ENCODE measurements around the gene CELF4.

CELF4 gene

DNA sequence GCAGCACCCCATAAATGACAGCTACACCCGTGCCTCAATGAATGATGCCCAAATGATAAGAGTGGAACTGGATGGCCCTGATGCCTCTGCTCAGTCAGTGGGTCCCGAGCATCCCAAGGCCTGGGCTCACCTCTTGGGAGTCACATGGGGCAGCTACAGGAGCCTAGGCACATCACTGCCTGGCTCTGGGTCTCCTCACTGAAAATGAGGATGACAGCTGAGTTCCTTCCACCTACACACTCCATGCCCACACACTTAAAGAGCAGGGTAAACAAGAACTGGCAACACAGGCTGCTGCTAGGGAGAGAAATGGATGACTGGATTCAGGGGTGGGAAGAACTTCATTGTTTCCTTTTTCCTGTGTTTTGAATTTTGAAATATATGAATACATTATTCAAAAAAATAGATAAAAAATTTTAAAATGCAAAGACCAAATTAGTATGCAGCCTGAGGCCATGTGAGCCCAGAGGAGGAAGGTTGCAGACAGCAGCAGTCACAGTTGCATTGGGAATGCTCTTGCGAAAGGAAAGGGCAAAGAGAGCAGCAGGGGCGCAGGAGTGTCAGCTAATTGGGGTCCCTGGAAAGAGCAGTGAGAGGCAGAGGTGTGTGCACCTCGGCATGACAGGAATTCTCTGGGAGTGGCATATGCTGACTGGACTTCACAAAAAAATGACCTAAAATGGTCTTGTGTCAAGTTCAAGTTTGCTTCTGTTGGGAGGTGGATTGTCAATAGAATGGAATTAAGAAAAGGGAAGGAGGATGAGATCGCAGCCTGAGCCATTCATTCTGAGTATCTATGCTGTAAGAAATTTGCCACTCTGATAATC is 327.1 kb downstream of the CELF4 start:
- Histone ChIP-seq H3K36me3 (ENCODE audit: low read length) (no peaks in the 10 kb centered on the region), H3F3A (ENCODE audit: insufficient read depth) (no peaks in the 10 kb centered on the region), H2AFZ (ENCODE audit: low read depth, low read length, severe bottlenecking) (no peak overlapping the region)

DNA sequence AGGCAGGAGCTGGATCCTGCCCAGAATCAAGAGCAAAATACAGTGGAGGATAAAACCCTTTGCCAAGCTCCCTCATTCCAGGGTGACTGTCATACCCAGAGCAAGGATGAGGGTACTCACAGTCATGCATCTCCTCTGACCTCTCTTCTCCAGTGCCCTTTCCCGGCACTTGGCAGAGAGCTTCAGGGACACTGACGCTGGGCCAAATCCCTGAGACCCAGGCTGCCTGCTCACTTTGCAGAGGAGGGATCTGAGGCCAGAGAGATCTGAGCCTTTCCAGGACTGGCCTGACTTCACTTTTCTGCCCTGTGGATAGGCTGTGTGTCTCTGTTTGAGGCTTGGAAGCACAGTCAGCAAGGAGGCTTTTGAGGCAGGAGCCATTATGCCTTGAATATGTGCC is 330.0 kb downstream of the CELF4 start:
- H3K36me3 ChIP-seq (ENCODE audit: low read length): no peaks in the 10 kb centered on the region
- H3K9me3 ChIP-seq (ENCODE audit: insufficient read depth, low read length): no peaks in the 10 kb centered on the region
- H3F3A ChIP-seq (ENCODE audit: insufficient read depth): no peaks in the 10 kb centered on the region
- no peak overlapping the region for H3K4me2 ChIP-seq (ENCODE audit: low read depth, low read length, poor library complexity, severe bottlenecking)
- TF ChIP-seq EZH2phosphoT487 (conservative IDR thresholded peaks at IDR 0.05; ENCODE audit: low read length): no peak
- TF ChIP-seq, protein P1, sequence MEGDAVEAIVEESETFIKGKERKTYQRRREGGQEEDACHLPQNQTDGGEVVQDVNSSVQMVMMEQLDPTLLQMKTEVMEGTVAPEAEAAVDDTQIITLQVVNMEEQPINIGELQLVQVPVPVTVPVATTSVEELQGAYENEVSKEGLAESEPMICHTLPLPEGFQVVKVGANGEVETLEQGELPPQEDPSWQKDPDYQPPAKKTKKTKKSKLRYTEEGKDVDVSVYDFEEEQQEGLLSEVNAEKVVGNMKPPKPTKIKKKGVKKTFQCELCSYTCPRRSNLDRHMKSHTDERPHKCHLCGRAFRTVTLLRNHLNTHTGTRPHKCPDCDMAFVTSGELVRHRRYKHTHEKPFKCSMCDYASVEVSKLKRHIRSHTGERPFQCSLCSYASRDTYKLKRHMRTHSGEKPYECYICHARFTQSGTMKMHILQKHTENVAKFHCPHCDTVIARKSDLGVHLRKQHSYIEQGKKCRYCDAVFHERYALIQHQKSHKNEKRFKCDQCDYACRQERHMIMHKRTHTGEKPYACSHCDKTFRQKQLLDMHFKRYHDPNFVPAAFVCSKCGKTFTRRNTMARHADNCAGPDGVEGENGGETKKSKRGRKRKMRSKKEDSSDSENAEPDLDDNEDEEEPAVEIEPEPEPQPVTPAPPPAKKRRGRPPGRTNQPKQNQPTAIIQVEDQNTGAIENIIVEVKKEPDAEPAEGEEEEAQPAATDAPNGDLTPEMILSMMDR (IDR thresholded peaks at IDR 0.05; ENCODE audit: insufficient read depth, low read length, poor library complexity, severe bottlenecking): no peak
- no peaks in the 10 kb centered on the region for H3K27me3 ChIP-seq (ENCODE audit: low read length)
- H4K20me1 ChIP-seq (ENCODE audit: low read depth, low read length): no peaks in the 10 kb centered on the region
- no peak overlapping the region for H3K4me3 ChIP-seq (ENCODE audit: insufficient read depth, low read length, poor library complexity, severe bottlenecking)
- no peak overlapping the region for H2AFZ ChIP-seq (ENCODE audit: low read depth, low read length, severe bottlenecking)
- no peak overlapping the region for H3K27ac ChIP-seq (ENCODE audit: low read depth, low read length)
- H3K9me2 ChIP-seq (replicated peaks; ENCODE audit: insufficient read depth, low read length): no peaks in the 10 kb centered on the region
- no peak overlapping the region for H3K9ac ChIP-seq (ENCODE audit: low read length)
- H3K79me2 ChIP-seq (ENCODE audit: insufficient read depth, low read length): no peaks in the 10 kb centered on the region

More for the DNA sequence above, 327.1 kb downstream of the CELF4 start:
- Histone ChIP-seq H3K9ac (ENCODE audit: low read length) (no peak overlapping the region), H3K9me2 (replicated peaks; ENCODE audit: insufficient read depth, low read length) (no peaks in the 10 kb centered on the region), H3K9me3 (ENCODE audit: insufficient read depth, low read length) (no peaks in the 10 kb centered on the region), H3K4me3 (ENCODE audit: insufficient read depth, low read length, poor library complexity, severe bottlenecking) (no peak overlapping the region), H3K79me2 (ENCODE audit: insufficient read depth, low read length) (no peaks in the 10 kb centered on the region), H4K20me1 (ENCODE audit: low read depth, low read length) (no peaks in the 10 kb centered on the region), H3K27ac (ENCODE audit: low read depth, low read length) (no peak overlapping the region), H3K4me2 (ENCODE audit: low read depth, low read length, poor library complexity, severe bottlenecking) (no peak overlapping the region), H3K27me3 (ENCODE audit: low read length) (no peaks in the 10 kb centered on the region)
- TF ChIP-seq, protein P1 (IDR thresholded peaks at IDR 0.05; ENCODE audit: insufficient read depth, low read length, poor library complexity, severe bottlenecking): no peak
- no peak for TF ChIP-seq EZH2phosphoT487 (conservative IDR thresholded peaks at IDR 0.05; ENCODE audit: low read length)

DNA sequence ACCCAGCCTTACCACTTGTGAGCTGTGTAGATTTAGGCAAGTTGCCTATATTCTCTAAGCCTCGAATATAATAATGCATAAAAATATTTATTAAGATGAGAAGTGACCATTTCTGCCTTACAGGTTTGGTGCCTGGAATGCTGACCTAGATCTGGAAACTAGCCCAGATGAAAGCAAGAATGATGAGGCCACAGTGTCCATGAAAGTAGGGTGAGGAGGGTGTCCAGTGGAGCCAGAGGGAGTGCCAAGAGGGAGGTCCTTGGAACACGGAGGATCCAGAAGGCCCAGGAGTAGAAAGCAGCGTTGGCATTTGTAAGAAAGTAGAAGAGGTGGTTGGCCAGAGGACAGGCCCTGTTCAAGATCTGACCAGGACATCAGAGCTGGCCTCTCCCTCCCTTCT is 334.3 kb downstream of the CELF4 start:
- no peaks in the 10 kb centered on the region for H4K20me1 ChIP-seq (ENCODE audit: low read depth, low read length)
- H2AFZ ChIP-seq (ENCODE audit: low read depth, low read length, severe bottlenecking): no peak overlapping the region
- no peaks in the 10 kb centered on the region for H3K9me3 ChIP-seq (ENCODE audit: insufficient read depth, low read length)
- no peaks in the 10 kb centered on the region for H3K27me3 ChIP-seq (ENCODE audit: low read length)
- no peak overlapping the region for H3K27ac ChIP-seq (ENCODE audit: low read depth, low read length)
- no peaks in the 10 kb centered on the region for H3F3A ChIP-seq (ENCODE audit: insufficient read depth)
- H3K9me2 ChIP-seq (replicated peaks; ENCODE audit: insufficient read depth, low read length): no peaks in the 10 kb centered on the region
- no peak for TF ChIP-seq EZH2phosphoT487 (conservative IDR thresholded peaks at IDR 0.05; ENCODE audit: low read length)
- TF ChIP-seq, protein P1 (IDR thresholded peaks at IDR 0.05; ENCODE audit: insufficient read depth, low read length, poor library complexity, severe bottlenecking): no peak
- no peak overlapping the region for H3K4me3 ChIP-seq (ENCODE audit: insufficient read depth, low read length, poor library complexity, severe bottlenecking)
- no peak overlapping the region for H3K4me2 ChIP-seq (ENCODE audit: low read depth, low read length, poor library complexity, severe bottlenecking)
- no peaks in the 10 kb centered on the region for H3K79me2 ChIP-seq (ENCODE audit: insufficient read depth, low read length)
- H3K9ac ChIP-seq (ENCODE audit: low read length): no peak overlapping the region
- no peaks in the 10 kb centered on the region for H3K36me3 ChIP-seq (ENCODE audit: low read length)
